Stomach (tissue), 9 donors: ENCODE data around the gene PAGR1. TPM values are rescaled to one million over a fixed set of nuclear protein-coding genes. Genes with fewer than 3 reads are reported as not detected.
A peak's percentile ranks its signal among the peaks of the same experiment; 100 is the strongest.

Experiments
- DNase-seq, 2 donors: peaks; one replicate each; pipeline versions ENCODE4 v3.0.0 to v3.0.0-alpha.2; 2013 to 2019
- H3K27ac ChIP-seq, 5 donors: fragments of 200-600 bp in 4 of 5; sonication (generic) in 4 of 5; one replicate each; pipeline ENCODE4 v1.5.1; 2013 to 2019; ENCODE audit warnings: mild to moderate bottlenecking in 1 of 5, moderate library complexity in 1 of 5
- H3K27me3 ChIP-seq, 3 donors: fragments of 200-600 bp; sonication (generic); one replicate each; pipeline ENCODE4 v1.5.1; 2017 to 2019; ENCODE audit warnings: mixed run types in 1 of 3
- H3K36me3 ChIP-seq, 4 donors: fragments of 200-600 bp; sonication (generic); 1 replicate in 3 of 4; 2 replicates in 1 of 4; pipeline ENCODE4 v1.5.1; 2016 to 2019
- H3K4me1 ChIP-seq, 4 donors: fragments of 200-600 bp; sonication (generic); one replicate each; pipeline ENCODE4 v1.5.1; 2016 to 2019
- H3K4me3 ChIP-seq, 4 donors: fragments of 200-600 bp; sonication (generic) in 3 of 4; one replicate each; pipeline ENCODE4 v1.5.1; 2016 to 2019; ENCODE audit warnings: mild to moderate bottlenecking in 1 of 4
- H3K9me3 ChIP-seq, 4 donors: fragments of 200-600 bp; sonication (generic); one replicate each; pipeline ENCODE4 v1.5.1; 2016 to 2019
- CTCF ChIP-seq, 7 experiments: fragments of 450-650 bp in 4 of 7; fragments of 200-600 bp in 3 of 7; sonication (generic) in 3 of 7; IDR thresholded peaks; one replicate each; pipeline ENCODE4 v1.5.1; 2016 to 2019; ENCODE audit warnings: antibody characterized with exemption in 7 of 7, control low read depth in 2 of 7, mild to moderate bottlenecking in 1 of 7
- EP300 ChIP-seq: sonication (generic); formaldehyde crosslinking; IDR thresholded peaks from one replicate; pipeline ENCODE4 v1.6.1; 2017; ENCODE audit warnings: antibody characterized with exemption
- POLR2A ChIP-seq, 4 donors: fragments of 450-650 bp; IDR thresholded peaks; one replicate each; pipeline ENCODE4 v1.6.1; 2016; ENCODE audit warnings: antibody characterized with exemption in 4 of 4, control low read depth in 2 of 4, mild to moderate bottlenecking in 1 of 4, moderate library complexity in 1 of 4
- POLR2AphosphoS5 ChIP-seq, 3 donors: sonication (generic); formaldehyde crosslinking; IDR thresholded peaks; one replicate each; pipeline ENCODE4 v1.6.1; 2016; ENCODE audit warnings: antibody characterized with exemption in 3 of 3
- WGBS, 5 donors: extraction: QIAGEN DNeasy Blood & Tissue Kit in 3 of 5; methylation state at CpG; one replicate each; pipeline versions ENCODE4 v1.1.5 to v1.1.7; 2013 to 2018; 5-methylcytosine and 5-hydroxymethylcytosine counted together
- intact Hi-C: fragments of 100-400 bp; cut with DNase I; formaldehyde crosslinking; loops from one replicate; pipeline ENCODE4 v1.15.1; 2023; ENCODE audit warnings: low total_unique reads
- polyA plus RNA-seq, 3 donors: library from polyadenylated mRNA; stranded (reverse); fragments of 200-250 nt; gene quantifications; one replicate each; pipeline ENCODE4 v1.2.3, GENCODE V29; 2013
- total RNA-seq, 5 donors: library from RNA; depleted of rRNA; stranded (reverse); fragments of >200 nt; gene quantifications; one replicate each; pipeline versions ENCODE4 v1.1.0 to v1.2.3, GENCODE V29; 2014 to 2016
- donor health status: healthy with polysubstance abuse.
- donor health status: Bipolar disorder and iron deficiency.
- donor health status: healthy.

PAGR1 gene
- total and polyA plus RNA-seq, 8 donors = 7.1 to 124 (median 25.5) TPM

- no peaks in the 10 kb centered on the region for H3K9me3 ChIP-seq
- no peak overlapping the region for H3K4me3 ChIP-seq
- no peak overlapping the region for H3K27ac ChIP-seq
- DNase-seq = no peak
- H3K36me3 ChIP-seq = peaks cover 84 to 100% (median 98%) of the 10 kb centered on the region in 4 donors
- H3K4me1 ChIP-seq = no peaks in the 10 kb centered on the region
- H3K27me3 ChIP-seq = no peaks in the 10 kb centered on the region
- WGBS, 5 donors = 78 to 87% (median 83%) methylated on average over 8 to 10 of the region's 10 CpGs
- TF ChIP-seq CTCF (IDR thresholded peaks at IDR 0.05) (no peak), POLR2AphosphoS5 (IDR thresholded peaks at IDR 0.05) (no peak), POLR2A (IDR thresholded peaks at IDR 0.05) (no peak), EP300 (no peak)
- intact Hi-C loops = no loop called here
These were observed 24.3 kb downstream of the PAGR1 start for GRCh38 chr16:29840240-29840639.

- H3K36me3 ChIP-seq = peaks cover 86 to 100% (median 98%) of the 10 kb centered on the region in 4 donors
- no peak overlapping the region for H3K4me3 ChIP-seq
- no peak for DNase-seq
- TF ChIP-seq EP300 (no peak), POLR2AphosphoS5 (IDR thresholded peaks at IDR 0.05) (no peak), POLR2A (IDR thresholded peaks at IDR 0.05) (no peak), CTCF (IDR thresholded peaks at IDR 0.05) (no peak)
- H3K4me1 ChIP-seq = no peaks in the 10 kb centered on the region
- WGBS, 5 donors = 90 to 93% (median 92%) methylated on average over 17 to 23 of the region's 23 CpGs
- H3K27ac ChIP-seq = no peak overlapping the region
- intact Hi-C loops = no loop called here
- H3K9me3 ChIP-seq = no peaks in the 10 kb centered on the region
- no peaks in the 10 kb centered on the region for H3K27me3 ChIP-seq
These were observed 25.7 kb downstream of the PAGR1 start for GRCh38 chr16:29841631-29842030.

GRCh38 chr16:29842732-29843346 lies 26.9 kb downstream of the PAGR1 start:
- intact Hi-C loops = no loop called here
- H3K4me1 ChIP-seq = no peaks in the 10 kb centered on the region
- DNase-seq = no peak
- H3K27ac ChIP-seq = no peak overlapping the region
- 92 to 97% (median 96%) methylated on average over 8 to 9 of the region's 9 CpGs for WGBS, 5 donors
- H3K36me3 ChIP-seq = peaks cover 88 to 100% (median 98%) of the 10 kb centered on the region in 4 donors
- no peak for TF ChIP-seq CTCF (IDR thresholded peaks at IDR 0.05)
- no peak for TF ChIP-seq POLR2A (IDR thresholded peaks at IDR 0.05)
- TF ChIP-seq POLR2AphosphoS5 (IDR thresholded peaks at IDR 0.05) = no peak
- no peak for TF ChIP-seq EP300
- no peaks in the 10 kb centered on the region for H3K9me3 ChIP-seq
- H3K27me3 ChIP-seq = no peaks in the 10 kb centered on the region
- H3K4me3 ChIP-seq = no peak overlapping the region

GRCh38 chr16:29843931-29844330 lies 28.0 kb downstream of the PAGR1 start:
- WGBS, 5 donors = 91 to 96% (median 94%) methylated on average over 5 to 8 of the region's 8 CpGs
- peak overlapping the region in 1 of 5 donors; percentile 39 for H3K27ac ChIP-seq
- intact Hi-C loops = no loop called here
- DNase-seq = no peak
- H3K4me1 ChIP-seq = peaks cover 0 to 7% (median 2%) of the 10 kb centered on the region in 4 donors
- peaks cover 81 to 98% (median 93%) of the 10 kb centered on the region in 4 donors for H3K36me3 ChIP-seq
- no peaks in the 10 kb centered on the region for H3K9me3 ChIP-seq
- H3K4me3 ChIP-seq = no peak overlapping the region
- TF ChIP-seq EP300 = no peak
- no peaks in the 10 kb centered on the region for H3K27me3 ChIP-seq
